IPS-18a (cell line): Measurements from ENCODE around the gene RASSF5.
A peak's percentile ranks its signal among the peaks of the same experiment; 100 is the strongest.

Experiments used
- H3K27ac ChIP-seq: one replicate; pipeline ENCODE4 v1.5.1; 2013; ENCODE audit warnings: low read length
- H3K27me3 ChIP-seq: one replicate; pipeline ENCODE4 v1.6.1; 2013; ENCODE audit warnings: mild to moderate bottlenecking, low read length; ENCODE audit not compliant: control insufficient read depth, insufficient read depth
- H3K36me3 ChIP-seq: one replicate; pipeline ENCODE4 v1.6.1; 2013; ENCODE audit warnings: low read depth, low read length; ENCODE audit not compliant: control insufficient read depth
- H3K4me1 ChIP-seq: one replicate; pipeline ENCODE4 v1.6.1; 2013; ENCODE audit warnings: low read depth, low read length; ENCODE audit not compliant: control insufficient read depth
- H3K4me3 ChIP-seq: one replicate; pipeline ENCODE4 v1.5.1; 2013; ENCODE audit warnings: low read length
- H3K9ac ChIP-seq: one replicate; pipeline ENCODE4 v1.6.1; 2013; ENCODE audit warnings: mild to moderate bottlenecking, low read length, moderate library complexity
- H3K9me3 ChIP-seq: one replicate; pipeline ENCODE4 v1.6.1; 2013; ENCODE audit warnings: low read depth, low read length; ENCODE audit not compliant: control insufficient read depth

Gene RASSF5, protein sequence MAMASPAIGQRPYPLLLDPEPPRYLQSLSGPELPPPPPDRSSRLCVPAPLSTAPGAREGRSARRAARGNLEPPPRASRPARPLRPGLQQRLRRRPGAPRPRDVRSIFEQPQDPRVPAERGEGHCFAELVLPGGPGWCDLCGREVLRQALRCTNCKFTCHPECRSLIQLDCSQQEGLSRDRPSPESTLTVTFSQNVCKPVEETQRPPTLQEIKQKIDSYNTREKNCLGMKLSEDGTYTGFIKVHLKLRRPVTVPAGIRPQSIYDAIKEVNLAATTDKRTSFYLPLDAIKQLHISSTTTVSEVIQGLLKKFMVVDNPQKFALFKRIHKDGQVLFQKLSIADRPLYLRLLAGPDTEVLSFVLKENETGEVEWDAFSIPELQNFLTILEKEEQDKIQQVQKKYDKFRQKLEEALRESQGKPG

DNA sequence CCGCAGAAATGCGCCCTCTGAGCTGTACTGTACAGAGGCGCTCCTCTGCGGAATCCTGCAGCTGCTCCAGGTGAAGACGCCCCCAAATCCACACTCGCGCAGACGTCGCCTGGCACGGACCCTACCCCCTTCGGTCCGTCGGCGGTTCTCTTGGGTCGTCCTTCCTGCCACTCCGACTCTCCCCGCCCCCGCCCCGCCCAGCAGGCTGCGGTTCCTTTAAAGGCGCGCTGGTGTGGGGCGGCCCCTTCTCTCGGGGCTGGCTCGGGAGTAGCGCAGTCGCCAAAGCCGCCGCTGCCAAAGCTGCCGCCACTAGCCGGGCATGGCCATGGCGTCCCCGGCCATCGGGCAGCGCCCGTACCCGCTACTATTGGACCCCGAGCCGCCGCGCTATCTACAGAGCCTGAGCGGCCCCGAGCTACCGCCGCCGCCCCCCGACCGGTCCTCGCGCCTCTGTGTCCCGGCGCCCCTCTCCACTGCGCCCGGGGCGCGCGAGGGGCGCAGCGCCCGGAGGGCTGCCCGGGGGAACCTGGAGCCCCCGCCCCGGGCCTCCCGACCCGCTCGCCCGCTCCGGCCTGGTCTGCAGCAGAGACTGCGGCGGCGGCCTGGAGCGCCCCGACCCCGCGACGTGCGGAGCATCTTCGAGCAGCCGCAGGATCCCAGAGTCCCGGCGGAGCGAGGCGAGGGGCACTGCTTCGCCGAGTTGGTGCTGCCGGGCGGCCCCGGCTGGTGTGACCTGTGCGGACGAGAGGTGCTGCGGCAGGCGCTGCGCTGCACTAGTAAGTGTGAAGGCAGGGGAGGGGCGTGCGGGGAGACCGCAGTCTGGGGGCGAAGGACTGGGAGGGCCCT, at the start of gene RASSF5:
Gene RASSF5, plus strand, starts transcription at position 248 of the 846 bp plus-strand sequence. Its CDS starts 72 bp downstream, at position 320.
- peaks cover 11% of the 10 kb centered on the region for H3K4me1 ChIP-seq
- peaks cover 74% of the 10 kb centered on the region for H3K27me3 ChIP-seq
- no peaks in the 10 kb centered on the region for H3K9me3 ChIP-seq
- no peak within 1 kb of the TSS for H3K9ac ChIP-seq
- H3K27ac ChIP-seq, result no peak within 1 kb of the TSS
- H3K36me3 ChIP-seq, result no peaks in the 10 kb centered on the region
- peak within 1 kb of the TSS; percentile 53 for H3K4me3 ChIP-seq

DNA sequence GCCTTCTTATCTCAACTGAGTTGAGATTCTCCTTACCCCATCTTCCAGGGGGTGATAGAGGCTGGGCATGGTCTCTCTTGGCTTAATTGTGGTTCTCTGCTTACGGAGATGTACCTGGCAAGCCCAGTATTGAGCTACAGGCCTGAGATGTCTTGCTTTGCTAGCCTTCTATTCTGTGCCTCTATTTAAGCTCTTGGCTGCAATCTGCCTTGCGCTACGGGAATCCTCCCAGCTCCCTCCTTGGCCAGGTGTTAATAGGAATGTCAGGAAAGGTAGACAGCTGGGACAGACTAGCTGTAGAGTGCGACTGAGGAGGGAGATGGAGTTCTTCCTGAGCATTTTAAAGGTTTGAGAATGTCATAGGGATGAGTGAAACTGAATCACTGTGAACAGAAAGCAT, 47.6 kb upstream of the RASSF5 start:
- Histone ChIP-seq H3K9ac (no peak overlapping the region), H3K4me3 (no peak overlapping the region), H3K27ac (no peak overlapping the region), H3K36me3 (no peaks in the 10 kb centered on the region), H3K4me1 (peaks cover 4% of the 10 kb centered on the region), H3K9me3 (no peaks in the 10 kb centered on the region), H3K27me3 (no peaks in the 10 kb centered on the region)

DNA sequence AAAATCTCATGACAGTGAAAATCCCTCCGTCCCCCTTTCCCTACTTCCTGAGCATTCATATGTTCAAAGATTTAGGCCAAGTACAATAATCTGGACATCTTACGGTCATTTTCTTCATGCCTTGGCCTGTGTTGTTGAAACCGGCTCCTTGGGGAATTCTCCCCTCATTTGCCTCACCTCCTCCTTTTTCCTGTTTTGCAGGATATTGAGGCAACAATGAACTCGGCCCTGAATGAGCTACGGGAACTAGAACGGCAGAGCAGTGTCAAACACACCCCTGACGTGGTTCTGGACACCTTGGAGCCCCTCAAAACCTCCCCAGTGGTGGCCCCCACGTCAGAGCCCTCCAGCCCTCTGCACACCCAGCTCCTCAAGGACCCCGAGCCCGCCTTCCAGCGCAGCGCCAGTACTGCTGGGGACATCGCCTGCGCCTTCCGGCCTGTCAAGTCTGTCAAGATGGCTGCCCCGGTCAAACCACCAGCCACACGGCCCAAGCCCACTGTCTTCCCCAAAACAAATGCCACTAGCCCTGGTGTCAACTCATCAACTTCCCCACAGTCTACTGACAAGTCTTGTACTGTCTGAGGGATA, 46.4 kb upstream of the RASSF5 start:
- Histone ChIP-seq H3K9me3 (no peaks in the 10 kb centered on the region), H3K36me3 (no peaks in the 10 kb centered on the region), H3K27ac (no peak overlapping the region), H3K4me3 (no peak overlapping the region), H3K4me1 (no peaks in the 10 kb centered on the region), H3K9ac (no peak overlapping the region), H3K27me3 (no peaks in the 10 kb centered on the region)

DNA sequence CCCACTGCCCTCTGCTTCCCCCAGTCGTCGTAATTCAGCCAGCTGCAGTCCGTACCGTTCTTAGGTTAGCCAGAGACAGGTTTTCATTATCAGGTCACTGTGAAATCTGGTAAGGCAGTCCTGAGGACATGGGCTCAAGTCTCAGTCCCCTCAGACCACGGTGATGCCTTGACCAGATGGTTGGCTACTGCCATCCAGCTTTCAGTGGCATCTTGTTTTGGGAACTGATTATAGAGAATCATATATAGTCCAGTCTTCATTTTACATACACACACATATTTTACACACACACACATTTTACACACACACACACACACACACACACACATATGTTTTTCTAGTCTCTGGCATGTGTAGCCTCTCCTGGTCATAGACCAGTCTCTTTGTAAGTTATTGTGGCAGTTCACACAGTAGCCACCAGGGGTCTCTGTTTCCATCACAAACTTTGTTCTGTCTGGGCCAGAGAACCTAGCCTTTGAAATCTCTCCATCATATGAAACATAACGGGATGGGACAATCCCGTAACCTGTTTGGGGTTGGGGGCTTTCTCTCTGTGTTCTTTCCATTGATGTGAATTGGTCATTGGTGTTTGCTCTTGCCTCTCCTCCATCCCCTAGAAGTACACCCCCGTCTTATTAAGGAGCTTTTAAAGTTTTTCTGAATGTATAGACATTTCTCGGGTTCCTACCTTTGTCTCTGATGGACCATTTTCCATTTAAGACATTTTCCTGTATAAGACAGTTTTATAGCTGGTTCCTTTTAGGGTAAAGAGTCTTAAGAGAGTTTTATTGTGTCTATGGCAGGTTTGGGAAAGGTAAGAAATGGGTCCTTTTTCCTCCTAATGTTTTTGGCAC, 45.5 kb upstream of the RASSF5 start:
- peaks cover 3% of the 10 kb centered on the region for H3K27me3 ChIP-seq
- no peak overlapping the region for H3K9ac ChIP-seq
- H3K4me3 ChIP-seq, result no peak overlapping the region
- no peaks in the 10 kb centered on the region for H3K36me3 ChIP-seq
- peaks cover 3% of the 10 kb centered on the region for H3K4me1 ChIP-seq
- H3K27ac ChIP-seq, result no peak overlapping the region
- no peaks in the 10 kb centered on the region for H3K9me3 ChIP-seq

DNA sequence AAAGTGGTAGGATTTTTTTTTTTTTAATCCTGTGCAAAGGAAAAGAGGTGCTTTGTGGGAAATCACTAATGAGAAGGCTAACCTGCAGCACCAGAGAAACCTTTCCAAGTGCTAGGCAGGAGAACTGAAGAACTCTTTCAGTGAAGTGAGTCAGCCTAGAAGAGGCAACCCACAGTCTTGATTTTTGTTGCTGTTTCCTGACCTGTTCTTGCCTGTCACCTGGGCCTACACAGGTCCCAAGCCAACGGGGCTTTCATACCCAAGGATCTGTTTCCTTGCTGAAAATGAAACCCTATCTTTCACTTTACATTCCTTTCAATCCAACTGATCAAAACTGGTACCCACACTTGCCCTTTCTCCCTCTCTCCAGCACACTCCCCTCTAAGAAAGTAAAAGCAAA, 44.2 kb upstream of the RASSF5 start:
- peaks cover 6% of the 10 kb centered on the region for H3K27me3 ChIP-seq
- H3K9me3 ChIP-seq, result no peaks in the 10 kb centered on the region
- peaks cover 6% of the 10 kb centered on the region for H3K4me1 ChIP-seq
- H3K9ac ChIP-seq, result no peak overlapping the region
- H3K4me3 ChIP-seq, result no peak overlapping the region
- no peak overlapping the region for H3K27ac ChIP-seq
- no peaks in the 10 kb centered on the region for H3K36me3 ChIP-seq

DNA sequence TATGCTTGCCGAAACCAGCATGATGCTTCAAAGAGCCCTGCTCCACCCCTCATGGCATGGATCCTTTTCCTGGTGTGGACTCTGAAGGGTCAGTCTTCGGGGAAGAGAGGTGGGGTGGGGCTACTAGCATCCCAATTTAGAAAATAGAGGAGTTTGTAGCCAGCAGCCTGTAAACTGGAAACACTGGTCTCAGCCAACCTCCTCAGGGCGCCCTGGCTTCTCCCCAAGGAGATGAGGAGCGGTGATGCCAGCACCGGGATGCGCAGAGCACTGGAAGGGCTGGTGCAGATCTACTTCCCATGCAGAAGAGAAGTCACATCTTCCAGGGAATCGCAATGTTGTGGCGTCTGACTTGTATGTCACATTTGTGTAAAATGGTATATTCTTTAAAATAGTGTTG, 43.4 kb upstream of the RASSF5 start:
- H3K9me3 ChIP-seq, result no peaks in the 10 kb centered on the region
- peaks cover 13% of the 10 kb centered on the region for H3K4me1 ChIP-seq
- H3K9ac ChIP-seq, result no peak overlapping the region

DNA sequence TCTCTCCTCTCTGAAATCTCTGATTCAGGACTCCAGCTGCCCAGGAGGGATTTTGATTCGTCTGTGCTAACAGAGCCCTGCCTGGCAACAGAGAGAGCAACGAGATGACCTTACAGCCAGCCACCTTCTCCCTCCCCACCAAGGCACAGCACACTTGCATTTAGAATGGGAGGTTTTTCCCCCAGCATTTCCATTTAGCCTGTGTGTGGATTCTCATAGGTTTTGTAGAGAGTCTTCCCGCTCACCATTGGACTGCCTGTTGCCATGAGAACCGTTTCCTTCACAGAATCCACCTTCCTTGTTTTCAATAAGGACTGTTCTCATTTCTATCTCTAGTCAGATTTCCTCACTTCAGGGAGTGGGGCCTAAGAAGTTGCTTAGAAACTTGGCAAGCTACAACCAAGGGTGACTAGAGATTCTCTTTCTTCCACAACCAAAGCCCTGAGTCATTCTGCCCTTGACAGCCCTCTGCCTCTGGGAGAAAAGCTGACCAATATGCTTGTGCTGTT, 42.8 kb upstream of the RASSF5 start:
- Histone ChIP-seq H3K9me3 (no peaks in the 10 kb centered on the region), H3K4me3 (no peak overlapping the region), H3K27ac (no peak overlapping the region), H3K4me1 (peaks cover 18% of the 10 kb centered on the region), H3K27me3 (peaks cover 6% of the 10 kb centered on the region), H3K36me3 (no peaks in the 10 kb centered on the region), H3K9ac (no peak overlapping the region)

More for the DNA sequence above, 43.4 kb upstream of the RASSF5 start:
- H3K27me3 ChIP-seq, result peaks cover 6% of the 10 kb centered on the region
- no peak overlapping the region for H3K27ac ChIP-seq
- no peaks in the 10 kb centered on the region for H3K36me3 ChIP-seq
- H3K4me3 ChIP-seq, result no peak overlapping the region

DNA sequence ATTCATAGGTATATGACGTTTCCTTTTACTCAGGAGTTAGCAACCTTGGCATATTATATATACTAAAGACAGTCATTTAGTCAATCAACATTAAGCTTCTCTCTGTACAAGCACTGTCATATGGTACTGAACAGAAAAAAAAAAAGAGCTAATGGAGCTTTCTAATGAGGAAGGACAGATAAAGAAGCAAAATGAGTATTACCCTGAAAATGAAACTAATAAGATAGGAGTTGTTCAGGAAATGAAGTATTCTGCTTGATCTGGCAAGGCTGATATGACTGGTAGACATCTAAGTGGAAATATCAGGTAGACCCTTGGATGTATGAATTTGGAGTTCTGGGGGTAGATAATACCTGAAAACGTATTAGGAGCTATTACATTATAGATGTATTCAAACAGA, 41.4 kb upstream of the RASSF5 start:
- no peak overlapping the region for H3K9ac ChIP-seq

DNA sequence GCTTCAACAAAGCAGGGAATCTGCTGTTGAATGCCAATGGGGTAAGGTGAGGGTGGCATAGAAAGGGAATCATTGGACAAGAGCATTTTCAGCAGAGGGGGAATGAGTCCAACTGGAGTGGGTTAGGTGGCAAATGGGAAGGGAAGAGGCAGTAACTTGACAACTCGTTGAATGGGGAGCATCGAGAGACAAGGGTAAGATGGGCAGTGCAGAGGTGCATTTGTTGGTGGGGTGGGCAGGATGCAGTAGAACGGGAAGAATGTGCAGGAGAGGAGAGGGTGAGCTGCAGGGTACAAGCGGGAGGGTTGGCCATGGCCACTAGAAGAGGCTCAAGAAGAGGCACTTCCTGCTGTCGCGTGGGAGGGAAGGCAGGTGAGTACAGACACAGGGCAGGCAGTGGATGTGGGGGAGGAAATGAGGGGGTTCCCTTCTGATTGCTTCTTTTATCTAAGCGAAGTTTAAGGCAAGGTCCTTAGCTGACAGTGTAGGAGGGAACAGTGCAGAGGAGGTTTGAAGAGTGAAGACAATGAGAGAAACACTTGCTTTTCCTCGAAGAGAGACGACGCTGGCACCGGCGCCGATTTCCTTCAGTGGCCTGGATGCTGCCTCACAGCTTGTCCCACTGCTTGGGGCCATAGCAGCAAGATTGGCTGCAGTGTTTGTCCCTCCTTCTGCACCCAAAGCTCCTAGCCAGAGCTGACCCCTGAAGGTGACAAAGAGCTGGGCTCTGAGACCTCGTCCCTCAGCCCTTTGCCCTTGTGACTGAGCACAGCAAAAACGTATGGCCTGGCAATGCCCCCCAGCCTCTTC, 40.3 kb upstream of the RASSF5 start:
- Histone ChIP-seq H3K4me1 (peaks cover 35% of the 10 kb centered on the region), H3K9ac (no peak overlapping the region), H3K9me3 (no peaks in the 10 kb centered on the region), H3K27me3 (peaks cover 6% of the 10 kb centered on the region), H3K27ac (no peak overlapping the region), H3K4me3 (no peak overlapping the region), H3K36me3 (no peaks in the 10 kb centered on the region)

More for the DNA sequence above, 41.4 kb upstream of the RASSF5 start:
- Histone ChIP-seq H3K27ac (no peak overlapping the region), H3K27me3 (peaks cover 6% of the 10 kb centered on the region), H3K4me1 (peaks cover 25% of the 10 kb centered on the region), H3K36me3 (no peaks in the 10 kb centered on the region), H3K9me3 (no peaks in the 10 kb centered on the region), H3K4me3 (no peak overlapping the region)

DNA sequence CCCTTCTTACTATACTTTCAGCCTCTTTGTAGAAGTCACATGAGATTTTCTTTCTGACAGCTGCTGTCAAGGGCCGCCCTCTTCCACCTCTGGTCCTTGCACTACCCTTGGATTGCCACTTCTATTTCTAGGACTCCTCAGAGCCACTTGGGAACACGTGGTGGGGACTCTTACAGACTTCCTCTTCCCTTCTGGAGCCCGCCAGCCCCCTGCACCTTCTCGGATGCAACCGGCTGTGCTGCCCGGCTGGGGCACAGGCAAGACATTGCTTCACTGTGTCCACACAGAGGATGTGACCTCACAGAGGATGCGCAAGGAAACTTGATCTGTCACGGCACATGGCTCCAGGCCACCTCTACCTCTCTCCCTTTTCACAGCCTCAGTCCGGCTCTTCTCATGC, 39.4 kb upstream of the RASSF5 start:
- Histone ChIP-seq H3K4me3 (no peak overlapping the region), H3K4me1 (peaks cover 44% of the 10 kb centered on the region)

More for the DNA sequence above, 39.4 kb upstream of the RASSF5 start:
- no peaks in the 10 kb centered on the region for H3K36me3 ChIP-seq
- H3K9ac ChIP-seq, result no peak overlapping the region
- H3K27me3 ChIP-seq, result peaks cover 6% of the 10 kb centered on the region
- no peaks in the 10 kb centered on the region for H3K9me3 ChIP-seq
- H3K27ac ChIP-seq, result no peak overlapping the region
